Left cardiac atrium (tissue), 4 donors: ENCODE data around the gene NTM. TPM values are rescaled to one million over a fixed set of nuclear protein-coding genes. Genes with fewer than 3 reads are reported as not detected.

ENCODE experiments used
- ATAC-seq, 2 donors: fragments of 200-7000 bp; cut with Tn5 transposase; one replicate each; pipeline ENCODE4 v1.9.1; 2020; ENCODE audit warnings: mild to moderate bottlenecking in 2 of 2, moderate library complexity in 2 of 2
- DNase-seq: peaks from one replicate; pipeline ENCODE4 v3.0.0-alpha.2; 2020
- intact Hi-C, 2 donors: fragments of 100-400 bp; cut with DNase I; formaldehyde crosslinking; loops; one replicate each; pipeline versions ENCODE4 v1.14.1 to v1.15.1; 2022 to 2023
- total RNA-seq, 2 donors: library from RNA; stranded (reverse); fragmentation: NEBNext Ultra II Directional; extraction: Animal tissue kit (Norgen Biotek cat#: 25700); gene quantifications; one replicate each; pipeline ENCODE4 v1.2.1, GENCODE V29; 2021
- donor health status: DM: no; HTN: yes; CAD: no.
- donor health status: DM: no; HTN: yes; CAD: no; lungs with severe emphysema.
- donor health status: DM: yes; HTN: yes; CAD: no.
- donor health status: Dilated cardiomyopathy.

NTM gene
- total RNA-seq, 2 donors from 2014 or later, result 21.5 to 37.4 TPM

DNA sequence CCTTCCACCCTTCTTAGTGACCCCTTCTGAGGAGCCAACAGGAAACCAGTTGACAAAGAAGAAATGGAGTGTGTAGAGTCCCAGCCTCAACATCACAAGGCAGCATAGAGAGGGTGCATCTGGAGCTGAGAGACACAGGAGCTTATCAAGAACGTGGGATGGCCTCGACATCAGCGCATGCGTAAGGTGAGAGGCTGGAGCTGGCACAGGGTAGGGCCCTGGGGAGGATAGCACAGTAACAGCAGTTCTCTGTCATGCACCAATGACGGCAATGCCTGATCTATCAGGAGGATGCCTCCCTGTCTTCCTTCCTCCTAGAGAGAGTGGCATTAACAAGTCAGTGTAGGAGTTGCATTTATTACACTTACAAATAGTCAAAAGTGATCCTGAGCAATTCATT, 426.1 kb downstream of the NTM start:
- ATAC-seq, result no peak
- DNase-seq, result no peak
- intact Hi-C loops, result no loop called here

DNA sequence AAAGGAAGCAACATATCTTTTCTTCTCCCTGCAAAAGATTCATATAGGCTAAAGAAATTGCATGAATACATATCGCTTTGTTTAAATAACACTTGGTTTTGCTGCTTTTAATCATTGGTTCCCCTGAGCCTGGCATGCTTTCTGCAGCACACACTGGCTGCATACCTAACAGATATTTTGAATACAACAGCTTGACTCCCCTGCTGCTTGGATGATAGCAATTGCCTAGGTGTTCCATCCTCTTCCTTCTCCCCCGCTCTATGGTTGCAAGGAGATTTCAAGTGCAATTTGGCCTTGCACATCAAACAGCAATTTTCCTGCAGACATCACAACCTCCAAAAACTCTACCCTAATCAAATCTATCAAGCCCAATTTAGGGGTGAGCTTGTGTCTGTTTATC, 430.0 kb downstream of the NTM start:
- intact Hi-C loops, result no loop called here
- ATAC-seq (no peak), DNase-seq (no peak)

DNA sequence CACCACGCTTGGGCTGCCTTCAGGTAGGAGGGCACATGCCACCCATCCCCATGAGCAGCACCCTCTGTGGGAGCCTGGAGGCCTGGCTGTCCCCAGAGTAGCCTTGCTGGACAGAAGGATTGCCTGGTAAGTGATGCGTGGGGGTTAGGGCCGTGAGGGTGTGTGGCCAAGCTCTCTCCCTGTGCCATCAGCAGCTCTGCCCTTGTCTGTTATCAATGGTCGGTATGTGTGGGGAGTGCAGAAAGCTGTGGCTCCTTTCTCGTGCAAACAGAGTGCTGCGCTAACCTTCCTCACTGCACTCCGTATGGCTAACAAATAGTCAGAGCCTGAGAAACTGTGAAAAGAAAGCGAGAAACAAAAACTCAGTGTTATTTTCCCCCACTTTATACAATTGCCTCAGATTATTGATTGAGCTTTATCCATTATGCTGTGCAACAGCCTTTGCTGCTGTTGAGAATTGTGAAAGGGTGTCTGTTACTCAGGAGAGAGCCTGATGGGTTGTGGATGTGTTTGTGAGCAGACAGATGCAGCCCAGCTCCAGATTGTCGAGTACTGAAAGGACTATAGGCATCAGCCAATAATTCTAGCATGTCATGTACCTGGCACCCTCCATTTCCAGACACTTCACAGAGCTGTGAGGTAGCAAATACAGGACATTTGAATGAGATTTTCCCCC, 432.2 kb downstream of the NTM start:
- no peak for DNase-seq
- intact Hi-C loops, result no loop called here
- no peak for ATAC-seq

DNA sequence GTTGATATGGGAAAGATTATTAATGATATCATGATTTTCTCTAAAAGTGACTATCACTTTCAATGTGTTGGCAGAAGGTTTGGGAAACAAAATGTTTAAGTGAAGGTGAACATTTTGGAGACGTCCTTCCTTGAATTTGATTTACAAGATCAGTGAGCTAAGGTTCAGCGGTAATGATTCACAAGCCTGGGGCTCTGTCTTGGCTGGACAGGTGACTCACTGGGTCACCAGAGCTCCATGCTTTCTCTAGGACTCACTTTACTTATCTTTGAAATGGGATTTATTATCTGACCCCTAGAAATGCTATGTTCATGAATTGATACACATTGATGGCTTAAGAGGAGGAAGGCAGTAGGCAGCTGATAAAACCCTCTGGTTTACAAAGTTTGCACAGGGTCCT, 437.5 kb downstream of the NTM start:
- no peak for DNase-seq
- ATAC-seq, result no peak

DNA sequence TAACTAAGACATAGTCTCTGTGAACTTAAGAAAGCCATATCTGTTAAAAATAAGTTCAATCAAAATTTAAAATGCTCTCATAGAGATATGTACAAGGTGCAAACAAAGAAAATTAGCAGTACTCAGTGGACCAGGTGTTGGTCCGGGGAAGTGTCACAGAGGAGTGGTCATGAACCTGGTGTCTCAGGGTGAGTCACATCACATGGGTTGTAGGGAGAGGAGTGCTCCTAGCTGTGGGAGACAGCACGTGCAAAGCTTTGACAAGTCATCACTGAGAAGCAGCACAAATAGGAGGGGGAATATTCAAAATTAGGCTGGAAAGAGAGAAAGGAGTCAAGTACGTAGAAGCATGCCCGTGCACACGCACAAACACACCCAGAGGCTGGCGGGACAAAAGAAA, 438.1 kb downstream of the NTM start:
- no peak for ATAC-seq
- no peak for DNase-seq
- intact Hi-C loops, result no loop called here

More for the DNA sequence above, 437.5 kb downstream of the NTM start:
- intact Hi-C loops, result no loop called here

DNA sequence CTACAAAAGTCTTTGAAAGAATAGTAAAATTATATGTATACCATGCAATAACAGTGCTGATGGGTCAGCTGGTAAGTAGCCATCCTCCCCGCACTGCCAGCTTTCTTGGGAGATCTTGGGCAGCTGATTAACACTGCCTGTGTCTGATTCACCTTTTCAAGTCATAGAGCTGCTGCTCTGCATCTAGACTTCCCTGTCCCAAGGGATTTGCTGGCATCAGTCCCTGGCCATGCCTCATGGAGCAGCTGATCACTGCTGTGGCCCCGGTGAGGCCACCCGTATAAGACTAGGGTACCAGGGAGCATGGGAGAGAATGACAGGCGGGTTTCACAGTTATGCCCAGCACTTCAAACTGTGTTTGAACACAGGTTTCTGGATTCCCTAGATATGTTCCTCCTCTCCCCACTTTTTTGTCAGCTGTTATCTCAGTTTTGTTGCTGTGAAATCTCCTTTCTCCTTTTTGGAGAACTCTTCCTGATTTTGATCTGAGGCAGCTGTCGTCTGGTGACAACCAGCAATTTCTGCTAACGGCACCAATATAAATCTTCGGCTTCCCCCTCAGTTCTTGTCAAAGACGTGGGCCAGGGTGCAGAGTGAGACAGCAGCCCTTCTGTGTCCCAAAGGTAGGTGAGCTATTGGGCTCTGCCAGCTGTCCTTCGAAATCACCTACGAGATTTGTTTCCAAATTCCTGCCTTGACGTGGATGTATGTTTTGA, 438.9 kb downstream of the NTM start:
- no peak for ATAC-seq
- intact Hi-C loops, result no loop called here
- no peak for DNase-seq

DNA sequence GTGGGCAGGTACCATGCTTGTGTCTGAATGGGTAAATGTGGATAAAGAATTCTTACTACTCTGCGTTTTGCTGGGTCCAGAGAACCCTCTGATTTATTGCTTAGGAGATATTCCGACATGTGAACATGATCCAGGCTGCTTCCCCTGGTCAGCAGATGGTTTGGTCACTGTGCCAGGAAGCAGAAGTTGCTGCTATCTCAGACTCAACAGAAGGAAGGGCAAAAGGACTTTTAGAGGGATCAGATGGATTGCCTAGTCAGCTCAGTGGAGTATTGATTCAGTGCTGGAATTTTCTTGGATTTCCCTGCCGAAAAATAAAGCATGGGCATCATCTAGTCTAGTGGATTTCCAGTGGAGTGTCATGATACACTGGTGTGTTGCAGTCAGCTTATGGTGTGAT, 440.1 kb downstream of the NTM start:
- intact Hi-C loops, result no loop called here
- ATAC-seq (no peak), DNase-seq (no peak)

DNA sequence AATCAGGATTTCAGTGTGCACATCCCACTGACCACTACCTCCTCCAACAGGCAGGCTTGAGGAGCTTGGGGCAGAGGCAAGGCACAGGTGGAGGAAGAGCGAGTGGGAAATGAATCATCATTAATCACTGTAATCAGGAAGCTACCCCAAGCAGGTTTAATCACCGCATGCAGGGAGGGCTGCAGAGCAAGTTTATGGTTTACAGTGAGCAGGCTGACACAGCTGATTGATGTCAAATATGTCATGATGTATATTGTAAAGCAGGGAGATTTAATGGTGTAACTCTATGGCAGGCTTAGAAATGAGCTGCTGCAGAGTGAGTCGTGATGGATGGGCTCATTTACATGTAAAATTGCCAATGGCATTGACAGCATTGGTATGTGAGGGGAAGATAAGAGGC, 441.0 kb downstream of the NTM start:
- DNase-seq, result no peak
- intact Hi-C loops, result no loop called here
- no peak for ATAC-seq

DNA sequence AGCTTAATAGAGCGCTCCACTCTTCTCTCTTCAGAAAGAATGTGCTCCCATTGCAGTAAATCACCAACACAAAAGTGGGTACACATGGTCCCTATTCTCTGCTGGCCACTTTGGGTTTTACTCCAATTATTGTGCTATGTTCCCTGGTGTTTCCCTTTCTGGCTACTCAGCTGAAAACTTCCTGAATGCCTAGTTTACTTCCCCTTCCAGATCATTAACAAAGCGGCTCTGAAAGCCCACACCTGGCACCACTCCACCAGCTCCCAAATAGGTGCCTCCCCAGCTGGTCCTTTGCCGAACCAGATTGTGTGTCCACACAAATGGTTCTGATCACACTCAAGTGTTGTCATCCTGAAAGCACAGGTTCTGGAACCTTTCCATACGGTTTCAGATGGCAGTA, 443.7 kb downstream of the NTM start:
- ATAC-seq (no peak), DNase-seq (no peak)
- intact Hi-C loops, result no loop called here

DNA sequence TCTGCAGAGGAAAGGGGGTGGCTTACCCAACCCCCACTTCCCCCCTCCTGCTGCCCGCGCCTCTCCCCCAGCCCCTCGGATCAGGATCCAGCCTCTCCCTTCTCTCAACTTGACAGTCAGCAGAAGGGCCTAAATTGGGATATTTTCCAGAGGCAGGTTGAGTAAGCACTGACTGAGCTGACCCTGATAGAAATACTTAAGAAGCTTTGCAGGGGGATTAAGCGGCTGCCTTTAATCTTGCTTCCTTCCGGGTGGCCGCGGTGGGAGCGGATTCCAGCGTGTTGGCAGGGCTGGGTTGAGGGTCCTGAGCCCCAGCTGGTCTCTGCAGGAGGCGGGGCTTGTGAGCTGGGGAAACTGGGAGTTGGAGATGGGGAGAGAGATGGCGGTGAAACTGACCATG, 445.2 kb downstream of the NTM start:
- ATAC-seq (no peak), DNase-seq (no peak)
- intact Hi-C loops, result no loop called here

DNA sequence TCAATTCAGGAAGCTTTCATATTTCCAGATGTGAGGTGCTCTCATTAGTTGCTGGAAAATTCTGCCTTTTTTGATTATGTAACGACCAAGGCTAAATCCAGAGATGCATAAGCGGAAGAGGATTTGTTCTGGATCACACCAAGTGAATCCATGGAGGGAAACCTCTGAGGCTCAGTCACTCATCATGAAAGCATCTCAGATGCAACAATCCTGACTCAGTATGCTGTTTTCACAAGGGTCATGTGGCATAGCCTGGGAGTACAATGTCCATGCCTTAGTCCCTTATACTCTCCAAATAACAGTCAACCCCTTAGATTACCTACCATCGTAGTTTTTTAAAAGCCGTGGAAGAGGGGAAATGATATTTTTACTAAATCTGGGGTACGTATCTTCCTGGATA, 445.6 kb downstream of the NTM start:
- intact Hi-C loops, result no loop called here
- no peak for DNase-seq
- ATAC-seq, result no peak

DNA sequence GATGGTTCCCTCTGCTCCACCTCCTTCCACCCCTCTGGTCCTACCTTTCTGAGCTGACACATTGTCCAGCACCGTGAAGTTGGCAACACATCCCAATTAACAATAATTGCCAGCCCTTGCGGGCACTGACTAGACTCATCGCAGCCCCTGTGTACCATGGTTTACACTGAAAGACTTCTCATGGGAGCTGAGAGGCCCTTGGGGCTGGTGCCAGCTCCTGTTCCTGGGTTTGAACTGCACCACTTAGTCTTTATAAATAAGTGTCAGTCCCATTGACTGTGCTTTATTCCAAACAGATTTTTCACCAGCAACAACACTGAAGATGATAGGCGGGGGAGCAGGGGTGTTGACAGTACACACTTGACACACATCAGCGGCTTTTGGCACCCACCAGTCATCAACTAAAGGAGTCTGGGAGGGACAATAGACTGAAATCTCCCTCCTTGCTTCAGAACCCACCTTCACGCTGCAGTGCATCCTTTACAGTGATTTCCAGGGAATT, 447.3 kb downstream of the NTM start:
- intact Hi-C loops, result no loop called here
- DNase-seq (no peak), ATAC-seq (no peak)

DNA sequence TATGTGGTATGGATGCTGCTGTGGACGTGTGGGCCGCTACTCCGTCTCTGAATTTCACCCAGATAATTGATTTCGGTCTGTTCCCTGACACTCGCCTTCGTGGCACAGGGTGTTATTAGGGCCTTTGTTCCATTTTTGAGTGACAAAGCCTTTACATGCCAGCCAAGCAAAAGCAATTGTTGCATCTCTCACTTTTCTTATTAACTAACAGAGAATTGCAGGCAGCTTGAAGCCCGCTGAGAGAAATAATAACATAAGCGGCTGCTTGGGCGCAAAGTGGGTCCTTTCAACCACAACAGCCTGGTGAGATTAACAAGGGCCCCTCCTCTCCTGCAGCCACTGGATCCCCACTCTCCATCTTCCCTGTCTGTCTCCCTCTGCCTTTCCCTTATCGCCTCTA, 449.4 kb downstream of the NTM start:
- no peak for DNase-seq
- intact Hi-C loops, result no loop called here
- no peak for ATAC-seq

DNA sequence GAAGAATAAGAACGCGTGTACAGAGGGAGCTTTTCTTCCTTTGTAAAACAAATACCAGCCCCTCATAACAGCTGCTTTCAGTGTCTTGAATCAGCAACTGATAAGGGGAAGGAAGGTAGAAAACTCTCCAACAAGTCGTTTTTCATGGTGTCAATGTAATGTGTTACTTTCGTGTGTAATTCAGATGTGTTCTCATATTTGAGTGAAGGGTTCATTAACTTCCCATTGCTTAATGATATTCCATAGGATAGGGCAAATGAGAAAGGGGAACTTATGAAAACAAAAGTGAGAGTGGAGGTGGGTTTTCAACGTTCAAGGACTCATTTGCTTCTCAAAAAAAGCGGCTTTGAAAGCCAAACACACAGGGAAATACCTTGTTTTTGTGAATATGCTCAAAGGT, 452.1 kb downstream of the NTM start:
- DNase-seq (no peak), ATAC-seq (no peak)
- intact Hi-C loops, result no loop called here

DNA sequence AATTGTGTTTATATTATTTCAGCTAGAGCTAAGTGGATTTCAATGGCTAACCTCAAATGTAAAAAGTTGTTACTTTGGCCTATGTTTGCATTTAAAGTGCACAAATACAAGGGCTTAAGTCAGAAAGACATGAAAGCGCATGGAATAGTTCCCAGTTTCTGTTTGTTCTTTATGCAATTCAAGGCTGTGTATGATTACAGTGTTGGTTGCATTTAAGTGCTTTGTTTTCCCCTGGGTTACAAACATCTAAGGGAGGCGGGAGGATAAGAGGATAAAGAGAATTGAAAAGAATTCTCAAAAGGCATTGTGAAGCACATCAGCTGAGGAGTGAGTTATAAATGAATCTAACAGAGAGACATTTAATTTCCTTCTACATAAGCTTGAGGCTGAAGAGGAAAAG, 453.4 kb downstream of the NTM start:
- intact Hi-C loops, result no loop called here
- no peak for ATAC-seq

DNA sequence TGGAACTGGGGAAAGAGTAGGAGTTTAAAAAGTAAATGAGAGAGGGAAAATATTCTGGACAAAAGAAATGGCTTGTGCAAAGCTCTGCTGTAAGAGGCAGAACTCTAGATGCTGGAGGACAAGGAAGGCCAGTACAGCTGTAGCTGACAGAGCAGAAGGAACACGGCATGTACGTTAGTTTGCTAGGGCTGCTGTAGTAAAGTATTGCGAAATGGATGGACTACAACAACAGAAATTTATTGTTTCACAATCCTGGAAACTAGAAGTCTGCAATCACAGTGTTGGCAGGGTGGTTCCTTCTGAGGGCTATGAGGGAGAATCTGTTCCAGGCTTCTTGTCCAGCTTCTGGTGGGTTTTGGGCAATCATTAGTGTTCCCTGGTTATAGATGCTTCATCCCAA, 454.4 kb downstream of the NTM start:
- intact Hi-C loops, result no loop called here
- ATAC-seq (peak in 1 of 2 donors; percentile 18), DNase-seq (no peak)

More for the DNA sequence above, 453.4 kb downstream of the NTM start:
- no peak for DNase-seq

DNA sequence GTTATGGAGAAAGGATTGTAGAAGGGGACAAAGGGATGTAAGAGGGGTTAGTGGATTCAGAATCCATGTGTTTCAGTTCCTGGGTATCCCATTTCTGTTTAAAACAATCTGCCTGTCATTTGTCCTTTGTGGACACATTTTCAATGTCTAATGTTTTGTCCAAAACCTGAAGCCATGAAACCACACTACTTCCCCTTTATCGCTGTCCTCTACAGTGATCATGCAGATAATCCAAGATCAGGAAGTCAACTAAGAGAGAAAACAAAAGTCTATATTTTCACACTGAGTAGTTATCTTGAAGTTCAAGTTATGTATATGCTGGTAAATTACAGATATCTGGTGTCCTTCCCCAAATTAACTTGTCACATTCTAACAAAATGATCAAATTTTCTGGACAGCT, 457.0 kb downstream of the NTM start:
- DNase-seq (no peak), ATAC-seq (no peak)
- intact Hi-C loops, result no loop called here

DNA sequence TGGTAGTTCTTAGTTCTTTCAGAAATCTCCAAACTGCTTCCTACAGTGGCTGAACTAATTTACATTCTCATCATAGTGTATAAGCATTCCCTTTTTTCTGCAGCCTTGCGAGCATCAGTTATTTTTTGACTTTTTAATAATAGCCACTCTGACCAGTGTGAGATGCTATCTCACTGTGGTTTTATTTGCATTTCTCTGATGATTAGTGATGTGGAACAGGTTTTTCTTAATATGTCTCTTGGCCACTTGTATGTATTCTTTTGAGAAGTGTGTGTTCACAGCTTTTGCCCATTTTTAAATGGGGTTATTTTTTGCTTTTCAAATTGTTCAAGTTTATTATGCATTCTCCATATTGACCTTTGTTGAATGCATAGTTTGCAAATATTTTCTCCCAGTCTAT, 459.3 kb downstream of the NTM start:
- intact Hi-C loops, result no loop called here
- DNase-seq (no peak), ATAC-seq (no peak)

DNA sequence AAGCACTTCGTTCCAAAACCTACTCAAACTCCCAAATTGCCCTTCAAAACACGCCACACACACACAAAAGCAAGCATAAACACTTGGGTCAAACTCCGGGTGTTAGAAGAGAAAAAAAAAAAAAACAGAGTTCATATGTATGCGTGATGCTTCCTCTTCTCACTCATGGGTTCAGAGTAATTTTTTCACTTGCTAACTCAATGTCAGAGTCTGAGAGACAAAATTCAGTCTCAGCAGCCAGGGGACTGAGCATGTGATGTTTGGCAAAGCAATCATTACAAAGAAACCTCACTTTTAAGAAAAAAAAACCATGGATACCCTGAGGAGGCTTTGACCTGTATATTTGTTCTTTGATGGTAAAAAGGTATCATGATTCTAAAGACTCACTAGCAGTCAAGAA, 461.7 kb downstream of the NTM start:
- no peak for DNase-seq
- intact Hi-C loops, result no loop called here
- ATAC-seq, result no peak

DNA sequence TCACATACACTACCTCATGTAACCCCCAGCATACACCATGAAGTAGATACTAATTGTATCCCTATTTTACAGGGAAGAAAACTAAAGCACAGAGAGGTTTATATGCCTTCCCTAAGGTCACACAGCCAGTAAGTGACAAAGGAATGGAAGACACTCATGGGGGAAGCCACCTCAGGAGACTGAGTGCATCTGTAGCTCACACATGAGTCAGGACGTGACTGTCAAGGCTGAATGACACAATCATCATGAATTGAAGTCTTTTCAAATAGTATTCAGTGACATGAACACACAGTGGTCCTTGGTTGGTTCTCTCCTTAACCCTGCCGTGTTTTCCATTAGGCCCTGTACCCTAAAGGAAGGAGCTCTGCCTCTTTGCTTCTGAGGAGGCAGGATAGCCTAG, 463.0 kb downstream of the NTM start:
- intact Hi-C loops, result no loop called here
- ATAC-seq, result no peak
- DNase-seq, result no peak

DNA sequence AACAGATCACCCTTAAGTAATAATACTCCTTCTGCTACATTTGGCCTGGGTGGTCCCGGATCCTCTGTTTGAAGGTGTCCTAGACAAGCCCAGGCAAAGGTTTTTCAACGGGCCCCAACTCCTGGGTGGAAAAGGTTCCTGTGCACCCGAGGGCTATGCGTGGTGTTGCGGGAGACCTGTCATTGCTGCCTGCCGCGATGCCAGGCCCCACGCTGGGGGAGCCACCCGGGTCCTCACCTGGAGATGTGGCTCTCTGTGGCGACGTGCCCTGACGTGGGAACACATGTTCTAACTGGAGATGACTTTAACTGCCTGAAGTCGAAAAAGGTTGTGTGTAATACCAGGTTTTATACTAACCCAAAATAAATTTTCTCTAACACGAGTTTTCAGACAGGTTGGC, 467.1 kb downstream of the NTM start:
- no peak for ATAC-seq
- intact Hi-C loops, result no loop called here

More for the DNA sequence above, 467.1 kb downstream of the NTM start:
- DNase-seq, result no peak
